MV-4-11 (cell line): Measurements from ENCODE around the gene RPH3AL.
"Not testable (repeated sequence)": the region's sequence is repeated elsewhere in the genome, so short reads cannot be mapped to it uniquely, and the experiment has no call there.

ENCODE experiments used
- DNase-seq: peaks from one replicate; lab custom pipeline; 2025; lab: John Stamatoyannopoulos, UW

The RPH3AL gene

DNA sequence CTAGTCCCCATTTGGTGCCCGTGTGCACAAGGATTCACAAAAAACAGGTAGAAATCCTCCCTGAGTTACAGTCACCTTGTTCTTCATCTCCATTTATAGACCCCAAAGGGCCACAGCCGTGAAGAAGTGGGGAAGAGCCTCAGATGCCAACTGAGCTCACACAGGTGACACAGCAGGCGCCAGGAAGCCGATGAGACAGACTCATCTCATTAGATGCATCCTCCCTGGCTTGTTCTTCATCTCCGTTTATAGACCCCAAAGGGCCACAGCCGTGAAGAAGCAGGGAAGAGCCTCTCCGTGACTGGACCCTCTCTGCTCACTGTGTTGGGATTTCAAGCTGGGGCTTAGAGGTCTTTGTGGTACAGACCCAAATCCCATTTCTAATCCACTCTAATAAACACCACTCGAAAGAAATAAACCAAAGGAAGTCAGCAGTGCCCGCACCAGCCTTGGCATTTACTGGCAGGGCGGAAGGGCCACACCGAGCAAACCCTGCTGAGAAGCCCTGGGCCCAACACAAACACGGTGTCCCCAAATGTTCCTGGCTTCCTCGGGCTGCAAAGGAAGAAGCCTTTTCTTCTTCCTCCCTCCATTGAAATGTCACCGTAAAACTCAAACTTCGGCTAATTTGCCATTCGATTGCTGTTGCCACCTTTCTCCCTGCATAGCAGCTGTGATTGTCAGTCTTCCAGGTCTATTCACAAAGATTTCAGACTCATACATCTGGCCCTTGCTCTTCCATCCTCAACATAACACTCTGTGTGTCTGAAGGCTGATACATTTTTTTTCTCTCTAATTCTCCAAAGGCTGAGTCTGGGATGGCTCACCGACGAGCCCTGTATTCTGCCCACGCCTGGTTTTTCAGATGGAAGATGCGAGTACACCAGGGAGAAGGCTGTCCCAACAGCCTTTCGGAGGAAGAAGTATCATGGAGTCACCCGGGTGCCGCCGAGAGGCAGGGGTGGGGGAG is 126.2 kb downstream of the RPH3AL start:
- no peak for DNase-seq

DNA sequence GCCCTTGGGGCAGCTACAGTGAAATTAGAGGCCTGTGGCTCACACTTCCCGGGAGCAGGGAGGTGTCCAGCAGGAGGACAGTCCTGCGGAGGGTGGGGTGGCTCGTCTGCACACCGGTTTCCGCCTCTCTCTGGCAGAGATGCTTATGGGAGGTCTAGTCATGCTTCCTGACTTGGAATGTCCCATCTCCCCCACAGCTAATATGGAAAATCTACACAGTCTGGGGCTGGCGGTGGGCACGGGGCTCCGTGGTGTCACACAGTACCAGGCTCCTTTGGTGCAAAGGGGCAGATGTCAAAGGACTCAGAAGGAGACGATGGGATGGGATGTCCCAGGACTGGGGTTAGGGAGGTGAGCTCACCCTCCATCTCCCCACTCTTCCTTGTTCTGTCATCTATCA is 127.1 kb downstream of the RPH3AL start:
- no peak for DNase-seq

DNA sequence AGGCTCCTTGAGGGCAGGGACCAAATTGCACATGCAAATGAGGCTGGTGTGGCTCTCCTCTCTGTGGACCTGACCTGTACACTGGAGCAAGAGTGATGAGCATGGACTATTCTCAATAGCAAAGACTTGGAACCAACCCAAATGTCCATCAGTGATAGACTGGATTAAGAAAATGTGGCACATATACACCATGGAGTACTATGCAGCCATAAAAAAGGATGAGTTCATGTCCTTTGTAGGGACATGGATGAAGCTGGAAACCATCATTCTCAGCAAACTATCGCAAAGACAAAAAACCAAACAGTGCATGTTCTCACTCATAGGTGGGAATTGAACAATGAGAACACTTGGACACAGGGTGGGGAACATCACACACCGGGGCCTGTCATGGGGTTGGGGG is 128.0 kb downstream of the RPH3AL start:
- DNase-seq: not testable (repeated sequence)

DNA sequence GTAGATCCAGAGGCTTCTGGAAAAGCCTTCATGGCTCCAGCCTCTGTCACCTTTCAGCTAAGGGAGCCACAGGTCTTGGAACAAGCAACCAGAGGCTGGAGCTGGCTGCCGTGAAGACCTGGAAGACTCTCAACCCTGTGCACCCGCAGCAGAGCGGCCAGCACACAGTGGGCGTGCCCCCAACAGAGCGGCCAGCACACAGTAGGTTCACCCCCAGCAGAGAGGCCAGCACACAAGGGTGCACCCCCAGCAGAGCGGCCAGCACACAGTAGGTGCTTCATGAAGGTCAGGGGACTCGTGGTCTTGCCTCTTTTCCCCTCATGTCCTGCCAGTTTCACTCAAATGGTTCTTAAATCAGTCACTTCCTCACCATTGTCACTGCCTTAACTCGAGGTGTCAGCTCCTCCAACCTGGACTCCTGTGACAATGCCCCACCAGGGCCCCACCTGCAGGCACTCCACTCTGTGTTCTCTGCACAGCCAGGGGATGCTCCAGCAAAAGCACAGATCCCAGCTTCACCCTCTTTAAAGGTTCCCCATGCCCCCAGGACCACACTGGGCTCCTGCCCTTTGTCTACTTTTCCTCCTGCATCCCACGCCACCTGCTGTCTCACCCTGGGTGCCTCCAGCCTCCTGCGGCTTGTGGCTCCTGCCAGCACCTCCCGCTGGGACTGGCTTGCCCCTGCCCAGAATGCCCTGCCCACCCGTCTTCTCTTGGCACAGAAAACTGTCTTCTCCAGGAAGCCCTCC is 128.7 kb downstream of the RPH3AL start:
- no peak for DNase-seq

DNA sequence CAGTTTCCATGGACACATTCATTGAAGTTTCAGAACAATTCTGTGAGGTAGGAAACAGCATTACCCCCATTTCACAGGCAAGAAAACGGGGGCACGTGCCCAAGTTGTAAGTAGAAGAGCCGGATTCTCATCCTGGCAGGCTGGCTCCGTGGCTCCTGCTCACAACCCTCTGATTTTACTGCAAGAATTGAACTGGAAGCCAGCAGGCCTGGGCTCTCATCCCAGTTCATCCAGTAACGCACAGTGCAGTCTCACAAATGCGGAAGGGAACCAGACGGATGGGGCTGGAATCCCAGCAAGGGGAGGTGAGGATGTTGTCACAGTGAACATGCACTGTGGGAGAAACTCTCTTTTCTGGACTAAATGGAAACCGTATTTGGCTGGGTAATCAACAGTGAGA is 130.4 kb downstream of the RPH3AL start:
- DNase-seq: no peak

DNA sequence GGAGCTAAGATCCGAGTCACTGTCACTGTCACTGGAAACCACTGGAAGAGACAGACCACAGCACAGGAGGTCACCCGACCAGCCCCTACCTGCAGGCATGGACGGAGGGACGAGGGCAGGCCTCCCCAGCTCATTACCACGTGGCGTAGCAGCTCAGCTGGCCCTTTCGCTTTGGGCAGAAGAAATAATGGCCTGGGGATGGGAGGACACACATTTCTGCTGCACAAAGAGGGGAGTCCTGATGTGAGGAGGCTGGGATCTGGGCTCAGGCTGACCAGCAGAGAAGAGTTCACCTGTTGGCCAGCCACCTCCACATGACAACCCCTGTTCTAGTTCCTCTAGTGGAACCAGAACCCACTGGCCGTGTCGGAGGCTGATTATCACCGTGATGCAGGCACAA is 132.9 kb downstream of the RPH3AL start:
- no peak for DNase-seq

DNA sequence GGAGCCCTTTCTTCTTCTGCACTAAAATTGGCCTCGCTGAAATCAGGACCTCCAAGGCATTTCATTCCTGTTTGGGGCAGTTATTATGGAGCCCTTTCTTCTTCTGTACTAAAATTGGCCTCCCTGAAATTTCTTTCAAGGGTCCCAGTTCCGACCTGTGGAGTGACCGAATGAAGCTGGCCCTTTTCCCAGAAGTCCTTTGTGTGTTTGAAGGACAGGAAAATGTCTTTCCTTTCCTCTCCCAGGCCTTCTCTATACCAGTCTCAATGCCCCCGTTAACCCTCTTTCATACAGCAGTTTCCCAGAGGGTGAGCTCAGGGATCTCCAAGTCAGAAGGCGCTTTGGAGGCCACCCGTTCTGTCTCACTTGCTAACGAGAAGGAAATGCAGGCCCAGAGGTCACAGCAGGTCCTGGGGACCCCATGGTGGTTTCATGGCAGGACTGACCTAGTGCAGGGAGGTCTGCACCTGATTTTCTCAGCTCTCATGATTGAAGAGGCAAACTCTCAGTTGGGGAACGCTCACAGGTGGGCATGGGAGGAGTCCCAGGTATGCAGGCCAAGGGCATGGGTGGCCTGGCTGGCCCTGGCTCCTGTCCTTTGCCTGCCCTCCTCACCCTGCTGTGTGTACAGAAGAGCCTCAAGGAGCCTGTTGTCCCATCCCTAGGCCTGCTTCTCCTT is 134.0 kb downstream of the RPH3AL start:
- no peak for DNase-seq

DNA sequence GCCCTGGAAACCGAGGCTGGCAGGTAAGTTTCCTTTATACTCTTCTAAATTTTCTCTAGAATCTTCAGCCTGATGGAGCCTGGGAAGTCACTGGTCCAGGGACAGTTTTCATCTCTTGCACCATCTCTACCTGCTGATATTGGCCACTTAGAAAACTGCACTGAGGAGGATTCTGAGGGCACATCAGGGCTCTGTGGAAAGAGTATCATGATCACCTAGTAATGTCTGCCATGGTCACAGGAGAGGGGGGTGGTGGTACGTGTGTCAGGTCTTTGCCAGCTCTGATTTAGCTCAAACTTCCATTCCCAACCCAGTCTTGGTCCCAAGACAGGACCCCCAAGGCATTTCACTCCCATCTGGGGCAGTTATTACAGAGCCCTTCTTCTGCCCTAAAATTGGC is 136.0 kb downstream of the RPH3AL start:
- no peak for DNase-seq

DNA sequence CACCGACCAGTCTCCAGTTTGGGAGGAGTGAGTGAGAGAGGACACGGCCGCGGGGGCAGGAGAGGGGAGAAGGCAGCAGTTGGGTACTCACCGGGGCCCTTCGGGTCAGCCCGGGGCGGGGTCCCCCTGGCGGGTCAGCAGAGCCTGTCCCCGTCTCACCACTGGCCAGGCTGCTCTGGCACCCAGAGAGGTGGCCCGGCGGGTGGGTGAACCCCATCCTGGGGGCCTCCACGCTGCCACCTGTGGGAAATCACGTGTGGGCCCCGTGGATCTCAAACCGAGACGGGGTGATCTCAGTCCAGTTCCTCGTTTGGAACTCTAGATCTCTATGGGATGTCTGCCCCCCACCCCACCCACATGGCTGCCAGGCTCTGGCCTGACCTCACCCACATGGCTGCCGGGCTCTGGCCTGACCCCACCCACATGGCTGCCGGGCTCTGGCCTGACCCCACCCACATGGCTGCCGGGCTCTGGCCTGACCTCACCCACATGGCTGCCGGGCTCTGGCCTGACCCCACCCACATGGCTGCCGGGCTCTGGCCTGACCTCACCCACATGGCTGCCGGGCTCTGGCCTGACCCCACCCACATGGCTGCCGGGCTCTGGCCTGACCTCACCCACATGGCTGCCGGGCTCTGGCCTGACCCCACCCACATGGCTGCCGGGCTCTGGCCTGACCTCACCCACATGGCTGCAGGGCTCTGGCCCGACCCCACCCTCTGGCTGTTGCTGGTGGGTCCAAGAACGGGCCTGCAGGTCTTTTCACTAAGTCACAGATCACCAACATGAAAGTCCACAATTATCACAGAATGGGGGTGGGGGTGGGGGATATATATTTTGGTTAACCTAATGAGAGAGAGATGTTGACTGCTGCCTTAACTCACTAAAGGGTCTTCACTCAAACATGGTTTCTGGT is 136.8 kb downstream of the RPH3AL start:
- DNase-seq: not testable (repeated sequence)

DNA sequence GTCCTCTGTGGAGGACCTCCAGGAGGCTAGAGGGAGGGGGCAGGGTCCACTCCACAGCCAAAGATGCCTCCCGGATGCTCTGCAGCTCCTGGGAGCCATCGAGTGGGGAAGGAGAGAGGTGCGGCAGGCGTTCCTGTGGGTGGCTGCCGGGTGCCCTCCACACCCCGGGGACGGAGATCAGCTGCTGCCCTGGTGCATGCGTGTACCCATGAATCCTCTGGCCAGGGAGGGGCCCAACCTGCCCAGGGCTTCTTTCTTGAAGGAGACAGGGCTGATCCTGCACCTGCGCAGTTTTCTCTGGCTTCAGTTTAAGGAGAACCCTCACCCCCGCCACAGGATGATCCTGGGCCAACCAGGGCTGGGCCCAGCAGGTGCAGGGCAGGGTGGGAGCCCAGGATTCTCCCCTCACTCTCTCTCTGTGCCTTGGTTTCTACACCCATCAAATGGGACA is 137.7 kb downstream of the RPH3AL start:
- DNase-seq: no peak

DNA sequence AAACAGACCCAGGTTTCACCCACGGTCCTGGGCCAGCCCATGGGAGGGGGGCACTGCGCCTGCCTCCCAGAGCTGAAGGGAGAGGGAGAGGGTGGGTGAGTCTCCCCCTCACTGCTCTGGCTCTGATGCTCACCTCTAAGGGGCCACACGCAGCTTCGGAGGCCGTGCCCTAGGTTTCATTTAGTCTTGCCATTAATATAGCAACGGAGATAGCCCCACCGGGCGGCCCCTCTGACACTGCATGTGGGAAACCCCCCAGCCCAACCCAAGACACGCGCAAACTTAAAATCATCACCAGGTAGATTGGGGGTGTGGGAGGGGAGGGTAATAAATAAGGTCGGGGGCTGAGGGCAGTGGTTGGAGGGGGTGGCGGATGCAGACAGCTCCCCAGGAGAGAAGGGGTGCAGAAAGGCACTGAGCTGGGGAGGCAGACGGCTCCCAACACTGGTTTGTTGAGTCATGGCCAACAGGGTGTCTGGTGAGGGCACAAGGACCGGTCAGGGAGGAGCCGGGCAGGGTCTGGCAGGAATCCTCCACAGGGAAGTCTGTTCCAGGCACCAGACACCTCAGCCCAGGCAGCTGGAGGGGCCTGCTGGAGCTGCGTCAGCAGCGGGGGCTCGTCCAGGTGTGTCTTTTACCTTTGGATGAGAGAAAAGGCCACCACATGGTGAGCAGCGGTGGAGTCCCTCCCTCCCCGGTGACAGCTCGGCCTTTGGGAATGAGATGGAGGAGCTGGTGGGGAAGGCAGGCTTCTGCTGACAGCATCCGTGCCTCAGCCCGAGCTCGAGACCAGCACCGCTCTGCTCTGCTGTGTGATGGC is 139.1 kb downstream of the RPH3AL start:
- DNase-seq: no peak

DNA sequence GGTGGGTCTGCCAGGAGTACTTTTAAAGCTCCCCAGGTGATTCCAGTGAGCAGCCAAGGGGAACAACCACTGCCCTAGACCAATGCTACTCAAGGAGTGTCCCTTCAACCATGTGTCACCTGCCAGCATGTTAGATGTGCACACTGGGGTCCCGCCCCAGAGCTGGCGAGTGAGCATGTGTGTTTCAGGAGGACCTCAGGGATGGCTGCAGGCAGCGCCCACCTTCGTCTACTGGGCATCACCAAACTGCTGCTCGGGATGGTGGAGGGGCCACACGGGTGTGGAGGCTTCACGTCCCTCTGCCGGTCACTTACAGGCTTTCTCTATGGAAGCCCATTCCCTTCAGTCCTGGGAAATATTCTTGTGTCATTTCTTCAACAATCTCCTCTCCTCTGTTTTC is 142.2 kb downstream of the RPH3AL start:
- DNase-seq: no peak

DNA sequence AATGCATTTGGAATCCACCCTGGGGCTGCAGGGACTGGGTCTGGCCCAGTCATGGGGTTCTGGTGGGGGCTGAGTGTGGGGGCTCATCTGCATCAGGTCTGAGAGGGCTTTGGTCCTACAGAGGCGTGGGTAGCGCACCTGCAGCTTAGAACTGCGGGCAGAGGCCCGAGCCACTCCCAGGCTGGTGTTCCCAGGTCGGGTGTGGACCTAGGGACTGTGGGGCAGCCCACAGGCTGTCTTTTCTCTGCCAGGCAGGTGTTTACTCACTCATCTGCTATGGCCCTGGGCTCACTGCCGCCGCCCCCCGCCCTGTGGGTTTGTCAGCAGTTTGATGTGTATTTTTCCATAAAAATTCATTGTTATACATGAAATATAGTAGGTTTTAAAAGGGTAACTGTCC is 144.2 kb downstream of the RPH3AL start:
- DNase-seq: no peak

DNA sequence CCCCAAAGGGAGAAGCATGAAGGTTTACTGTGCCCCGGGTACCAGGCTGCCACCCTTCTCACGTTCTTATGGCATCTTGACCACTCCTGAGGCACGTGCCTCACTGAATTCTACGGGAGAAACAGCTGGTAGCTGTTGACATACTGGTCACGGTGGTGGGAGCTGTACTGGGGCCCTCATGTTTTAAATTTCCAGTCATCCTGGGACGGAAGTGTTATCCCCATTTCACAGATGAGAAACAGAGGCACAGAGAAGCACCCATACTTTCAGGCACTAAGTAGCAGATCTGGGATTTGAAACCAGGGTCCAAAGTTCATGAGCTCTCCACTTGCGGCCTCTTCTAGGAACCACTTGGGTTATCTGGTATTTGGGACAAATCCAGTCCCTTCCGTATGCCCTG is 144.8 kb downstream of the RPH3AL start:
- DNase-seq: no peak

DNA sequence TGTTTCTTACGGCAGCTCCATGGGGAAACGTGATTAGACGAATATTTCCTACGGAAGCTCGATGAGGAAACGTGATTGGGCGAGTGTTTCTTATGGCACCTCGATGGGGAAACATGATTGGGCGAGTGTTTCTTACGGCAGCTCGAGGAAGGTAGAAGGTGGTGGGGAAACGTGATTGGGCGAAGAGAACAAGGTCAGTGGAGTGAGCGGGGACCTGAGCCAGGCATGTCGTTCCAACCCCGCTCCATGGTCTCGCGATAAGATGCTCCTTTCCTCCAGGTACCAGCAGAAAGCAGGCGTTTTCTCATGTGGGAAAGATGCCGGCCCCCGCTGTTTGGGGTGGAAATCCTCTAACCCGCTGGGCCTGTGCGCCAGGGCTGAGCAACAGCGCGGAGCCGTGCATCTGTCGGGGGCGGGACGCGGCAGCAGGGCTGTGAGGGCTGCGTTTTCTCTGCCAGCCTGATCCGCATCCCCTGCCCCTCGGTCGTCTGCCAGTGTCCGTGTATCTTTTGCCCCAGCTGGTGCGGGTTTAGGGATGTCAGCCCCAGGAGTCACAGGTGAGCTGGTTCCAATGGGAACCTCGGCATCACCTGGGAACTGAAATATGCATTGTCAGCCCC is 145.6 kb downstream of the RPH3AL start:
- no peak for DNase-seq

DNA sequence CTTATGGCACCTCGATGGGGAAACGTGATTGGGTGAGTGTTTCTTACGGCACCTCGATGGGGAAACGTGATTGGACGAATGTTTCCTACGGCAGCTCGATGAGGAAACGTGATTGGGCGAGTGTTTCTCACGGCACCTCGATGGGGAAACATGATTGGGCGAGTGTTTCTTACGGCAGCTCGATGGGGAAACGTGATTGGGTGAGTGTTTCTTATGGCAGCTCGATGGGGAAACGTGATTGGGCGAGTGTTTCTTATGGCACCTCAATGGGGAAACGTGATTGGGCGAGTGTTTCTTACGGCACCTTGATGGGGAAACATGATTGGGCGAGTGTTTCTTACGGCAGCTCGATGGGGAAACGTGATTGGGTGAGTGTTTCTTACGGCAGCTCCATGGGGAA is 146.1 kb downstream of the RPH3AL start:
- not testable (repeated sequence) for DNase-seq

DNA sequence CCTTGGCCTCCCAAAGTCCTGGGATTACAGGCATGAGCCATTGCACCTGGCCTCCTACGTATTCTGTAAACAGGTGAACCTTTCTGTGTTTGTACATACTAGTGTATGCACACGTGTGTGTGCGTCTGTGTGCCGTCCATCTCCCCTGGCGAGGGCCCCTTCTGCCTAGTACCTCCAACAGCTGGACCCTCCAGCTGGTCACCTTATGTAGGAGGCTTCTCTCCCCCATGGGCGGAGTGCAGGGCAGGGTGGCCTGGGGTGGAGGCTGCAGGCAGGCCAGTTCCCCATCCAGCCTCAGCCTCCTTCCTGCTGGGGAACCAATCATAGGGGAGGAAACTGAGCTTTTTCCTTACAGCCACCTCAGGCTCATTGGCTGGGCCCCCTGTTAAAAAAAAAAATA is 146.8 kb downstream of the RPH3AL start:
- DNase-seq: no peak

DNA sequence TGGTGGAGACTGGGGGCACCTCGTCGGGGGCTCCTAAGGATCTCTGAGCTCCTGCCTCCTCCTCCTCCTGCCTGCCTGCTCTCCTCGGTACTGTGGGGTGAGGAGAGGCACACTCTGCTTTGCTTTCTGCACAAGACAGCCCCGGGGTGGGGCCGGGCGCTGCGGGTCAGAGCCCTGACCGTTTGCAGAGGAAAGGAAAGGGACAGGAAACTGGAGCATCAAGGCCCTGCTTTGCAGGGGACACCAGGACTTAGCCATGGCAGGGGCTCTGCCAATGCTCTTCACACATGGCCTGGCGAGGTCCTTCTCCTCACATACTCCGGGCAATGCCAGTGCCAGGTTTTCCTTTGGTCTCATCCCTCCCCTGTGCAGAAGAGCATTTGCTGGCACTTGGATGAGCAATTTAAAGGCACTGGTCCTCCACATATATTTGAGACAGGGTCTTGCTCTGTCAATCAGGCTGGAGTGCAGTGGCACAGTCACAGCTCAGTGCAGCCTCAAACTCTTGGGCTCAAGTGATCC is 147.4 kb downstream of the RPH3AL start:
- DNase-seq: no peak

DNA sequence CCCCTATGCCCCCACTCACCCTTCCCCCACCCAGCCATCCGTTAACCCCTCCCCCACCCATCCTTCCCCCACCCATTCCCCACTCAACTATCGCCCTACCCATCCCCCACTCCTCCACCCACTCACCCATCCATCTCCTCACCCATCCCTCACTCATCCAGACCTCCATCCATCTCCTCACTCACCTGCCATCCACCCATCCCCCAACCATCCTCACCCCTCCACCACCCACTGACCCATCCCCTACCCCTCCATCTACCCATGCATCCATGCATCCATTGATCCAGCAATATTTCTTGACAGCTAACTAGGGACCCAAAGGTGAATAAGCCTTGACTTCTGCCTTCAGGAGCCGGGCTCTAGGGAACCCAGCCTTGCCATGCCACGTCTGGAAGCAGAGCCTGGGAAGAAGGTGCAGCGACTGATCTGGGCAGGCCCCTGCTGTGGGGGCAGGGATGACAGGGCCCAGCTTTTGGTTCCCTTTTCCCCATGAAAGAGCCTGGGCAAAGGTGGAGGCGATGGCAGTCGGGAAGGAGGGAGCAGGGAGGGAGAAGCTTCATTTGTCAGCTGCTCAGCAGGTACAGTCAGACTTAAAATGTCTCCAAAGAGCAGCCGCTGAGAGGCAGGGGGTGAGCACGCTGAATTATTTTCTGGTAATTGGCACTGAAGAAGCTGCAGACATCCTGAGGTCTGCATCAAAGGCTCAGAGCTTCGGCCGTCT is 148.0 kb downstream of the RPH3AL start:
- DNase-seq: no peak
